ENCODE measurements around the gene HELLS. TPM values are rescaled to one million over a fixed set of nuclear protein-coding genes. Genes with fewer than 3 reads are reported as not detected.

The HELLS gene
- total RNA-seq, 2 donors from 2014 or later: 224 to 288 TPM

GRCh38 chr10:94571081-94571480 lies 25.5 kb downstream of the HELLS start:
- Mint-ChIP-seq H3K36me3 (ENCODE audit: low read depth) (peaks cover 82% of the 10 kb centered on the region), H3K4me1 (no peaks in the 10 kb centered on the region), H3K9me3 (no peaks in the 10 kb centered on the region), H3K4me3 (no peak overlapping the region), H3K27ac (peak overlapping the region; percentile 60), H3K27me3 (ENCODE audit: insufficient read depth) (no peaks in the 10 kb centered on the region)
- H3K9ac ChIP-seq (ENCODE audit: extremely low read depth, low read length, poor library complexity, severe bottlenecking): no peak overlapping the region
- H3K27ac ChIP-seq (ENCODE audit: low read depth, low read length): no peak overlapping the region
- TF ChIP-seq, protein P1, sequence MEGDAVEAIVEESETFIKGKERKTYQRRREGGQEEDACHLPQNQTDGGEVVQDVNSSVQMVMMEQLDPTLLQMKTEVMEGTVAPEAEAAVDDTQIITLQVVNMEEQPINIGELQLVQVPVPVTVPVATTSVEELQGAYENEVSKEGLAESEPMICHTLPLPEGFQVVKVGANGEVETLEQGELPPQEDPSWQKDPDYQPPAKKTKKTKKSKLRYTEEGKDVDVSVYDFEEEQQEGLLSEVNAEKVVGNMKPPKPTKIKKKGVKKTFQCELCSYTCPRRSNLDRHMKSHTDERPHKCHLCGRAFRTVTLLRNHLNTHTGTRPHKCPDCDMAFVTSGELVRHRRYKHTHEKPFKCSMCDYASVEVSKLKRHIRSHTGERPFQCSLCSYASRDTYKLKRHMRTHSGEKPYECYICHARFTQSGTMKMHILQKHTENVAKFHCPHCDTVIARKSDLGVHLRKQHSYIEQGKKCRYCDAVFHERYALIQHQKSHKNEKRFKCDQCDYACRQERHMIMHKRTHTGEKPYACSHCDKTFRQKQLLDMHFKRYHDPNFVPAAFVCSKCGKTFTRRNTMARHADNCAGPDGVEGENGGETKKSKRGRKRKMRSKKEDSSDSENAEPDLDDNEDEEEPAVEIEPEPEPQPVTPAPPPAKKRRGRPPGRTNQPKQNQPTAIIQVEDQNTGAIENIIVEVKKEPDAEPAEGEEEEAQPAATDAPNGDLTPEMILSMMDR (conservative IDR thresholded peaks at IDR 0.05): no peak
- H3K4me3 ChIP-seq (ENCODE audit: low read length): no peak overlapping the region
- H3K9me3 ChIP-seq (ENCODE audit: control insufficient read depth, low read length): no peaks in the 10 kb centered on the region
- H3K36me3 ChIP-seq (ENCODE audit: control insufficient read depth, insufficient read depth, low read length): peaks cover 84% of the 10 kb centered on the region
- H3K4me1 ChIP-seq (ENCODE audit: control insufficient read depth, insufficient read depth, low read length): no peaks in the 10 kb centered on the region
- no peaks in the 10 kb centered on the region for H3K27me3 ChIP-seq (ENCODE audit: control insufficient read depth, insufficient read depth, low read length, poor library complexity, severe bottlenecking)
- no peak for DNase-seq

DNA sequence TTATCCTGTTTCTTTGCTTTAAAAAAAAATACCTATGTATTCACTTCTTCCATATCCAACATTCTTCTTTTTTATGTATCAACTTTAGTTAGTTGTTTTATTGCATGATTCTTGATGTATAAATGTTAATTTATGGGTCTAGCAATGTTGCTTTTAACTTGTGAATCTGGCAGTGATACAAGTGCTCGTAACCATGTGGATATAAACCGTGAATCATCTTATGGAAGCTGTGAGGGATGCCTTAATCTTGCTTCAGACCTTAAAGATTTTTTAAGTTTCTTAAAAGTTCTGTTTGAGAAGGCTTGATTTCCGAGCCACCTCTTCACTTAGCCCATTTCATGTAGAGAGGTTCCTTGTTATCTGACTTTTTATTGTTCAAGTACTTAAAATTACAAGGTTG lies 25.9 kb downstream of the HELLS start:
- Mint-ChIP-seq H3K36me3 (ENCODE audit: low read depth) (peaks cover 82% of the 10 kb centered on the region), H3K4me1 (no peaks in the 10 kb centered on the region), H3K4me3 (no peak overlapping the region), H3K9me3 (no peaks in the 10 kb centered on the region), H3K27me3 (ENCODE audit: insufficient read depth) (no peaks in the 10 kb centered on the region), H3K27ac (no peak overlapping the region)
- peaks cover 85% of the 10 kb centered on the region for H3K36me3 ChIP-seq (ENCODE audit: control insufficient read depth, insufficient read depth, low read length)
- H3K27ac ChIP-seq (ENCODE audit: low read depth, low read length): no peak overlapping the region
- H3K9me3 ChIP-seq (ENCODE audit: control insufficient read depth, low read length): no peaks in the 10 kb centered on the region
- H3K9ac ChIP-seq (ENCODE audit: extremely low read depth, low read length, poor library complexity, severe bottlenecking): no peak overlapping the region
- DNase-seq: no peak
- no peak overlapping the region for H3K4me3 ChIP-seq (ENCODE audit: low read length)
- TF ChIP-seq, protein P1 (conservative IDR thresholded peaks at IDR 0.05): no peak
- H3K4me1 ChIP-seq (ENCODE audit: control insufficient read depth, insufficient read depth, low read length): no peaks in the 10 kb centered on the region
- 91 to 92% methylated on average over 2 of the region's 3 CpGs for WGBS, 2 experiments (ENCODE audit: insufficient coverage in 1 of 2, insufficient read length in 1 of 2)
- H3K27me3 ChIP-seq (ENCODE audit: control insufficient read depth, insufficient read depth, low read length, poor library complexity, severe bottlenecking): no peaks in the 10 kb centered on the region

DNA sequence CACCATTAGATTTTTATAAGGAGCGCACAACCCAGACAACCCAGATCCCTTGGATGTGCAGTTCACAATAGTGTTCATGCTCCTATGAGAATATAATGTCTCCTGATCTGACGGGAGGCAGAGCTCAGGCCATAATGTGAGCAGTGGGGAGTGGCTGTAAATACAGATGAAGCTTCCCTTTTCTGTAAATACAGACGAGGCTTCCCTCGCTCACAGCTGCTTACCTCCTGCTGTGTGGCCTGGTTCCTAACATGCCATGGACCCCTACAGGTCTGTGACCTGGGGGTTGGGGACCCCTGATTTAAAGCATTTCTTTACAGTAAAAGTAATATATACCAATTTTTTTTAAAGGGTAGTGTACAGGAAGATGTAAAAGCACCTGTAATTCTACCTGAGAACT lies 33.2 kb downstream of the HELLS start:
- no peak overlapping the region for H3K4me3 ChIP-seq (ENCODE audit: low read length)
- Mint-ChIP-seq H3K4me3 (no peak overlapping the region), H3K27me3 (ENCODE audit: insufficient read depth) (no peaks in the 10 kb centered on the region), H3K4me1 (peaks cover 9% of the 10 kb centered on the region), H3K27ac (no peak overlapping the region), H3K9me3 (no peaks in the 10 kb centered on the region), H3K36me3 (ENCODE audit: low read depth) (peaks cover 66% of the 10 kb centered on the region)
- TF ChIP-seq, protein P1 (conservative IDR thresholded peaks at IDR 0.05): no peak
- peaks cover 75% of the 10 kb centered on the region for H3K36me3 ChIP-seq (ENCODE audit: control insufficient read depth, insufficient read depth, low read length)
- peak; percentile 53 for DNase-seq
- 92% methylated on average over 4 of the region's 4 CpGs; no CpG with 5 or more reads in 1 of the 2 experiments for WGBS, 2 experiments (ENCODE audit: insufficient coverage in 1 of 2, insufficient read length in 1 of 2)
- no peak overlapping the region for H3K9ac ChIP-seq (ENCODE audit: extremely low read depth, low read length, poor library complexity, severe bottlenecking)
- no peaks in the 10 kb centered on the region for H3K4me1 ChIP-seq (ENCODE audit: control insufficient read depth, insufficient read depth, low read length)
- no peaks in the 10 kb centered on the region for H3K27me3 ChIP-seq (ENCODE audit: control insufficient read depth, insufficient read depth, low read length, poor library complexity, severe bottlenecking)
- H3K9me3 ChIP-seq (ENCODE audit: control insufficient read depth, low read length): no peaks in the 10 kb centered on the region
- no peak overlapping the region for H3K27ac ChIP-seq (ENCODE audit: low read depth, low read length)
